Measurements from ENCODE around the gene IL7R.

IL7R gene

DNA sequence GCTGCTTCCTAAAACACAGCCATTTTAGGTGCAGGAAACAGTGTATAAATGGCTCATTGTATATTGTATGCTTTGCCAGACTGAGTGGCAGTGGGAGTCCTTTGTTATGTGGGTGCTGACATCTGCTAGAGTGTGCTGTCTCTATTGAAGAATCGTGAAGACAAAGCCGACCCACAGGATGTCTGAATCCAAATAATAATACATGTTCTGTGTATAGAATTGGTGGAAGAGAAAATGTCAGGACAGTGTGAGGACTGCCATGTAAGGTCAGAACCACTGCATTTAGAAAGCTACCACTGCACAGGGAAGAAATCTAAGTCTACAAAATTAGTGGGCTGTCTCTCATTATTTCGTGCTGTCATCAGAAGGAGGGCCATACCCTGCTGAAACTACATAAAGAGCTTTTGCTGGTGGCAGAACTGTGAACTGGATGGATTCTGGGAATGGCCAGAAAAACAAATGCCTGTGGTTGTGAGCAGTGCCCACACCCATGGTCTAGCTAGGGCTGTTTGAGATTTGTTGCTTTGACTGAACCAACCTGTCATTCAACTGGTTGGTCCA is 2.5 kb downstream of the IL7R start:
- TF ChIP-seq, protein P1, sequence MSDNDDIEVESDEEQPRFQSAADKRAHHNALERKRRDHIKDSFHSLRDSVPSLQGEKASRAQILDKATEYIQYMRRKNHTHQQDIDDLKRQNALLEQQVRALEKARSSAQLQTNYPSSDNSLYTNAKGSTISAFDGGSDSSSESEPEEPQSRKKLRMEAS (IDR thresholded peaks at IDR 0.05) = no peak
- no peak for TF ChIP-seq YY1 (IDR thresholded peaks at IDR 0.05; ENCODE audit: low read depth)
- TF ChIP-seq TCF12 (IDR thresholded peaks at IDR 0.05; ENCODE audit: low read depth) = no peak
- no peak for TF ChIP-seq ZBTB7A (IDR thresholded peaks at IDR 0.05; ENCODE audit: low read depth)

DNA sequence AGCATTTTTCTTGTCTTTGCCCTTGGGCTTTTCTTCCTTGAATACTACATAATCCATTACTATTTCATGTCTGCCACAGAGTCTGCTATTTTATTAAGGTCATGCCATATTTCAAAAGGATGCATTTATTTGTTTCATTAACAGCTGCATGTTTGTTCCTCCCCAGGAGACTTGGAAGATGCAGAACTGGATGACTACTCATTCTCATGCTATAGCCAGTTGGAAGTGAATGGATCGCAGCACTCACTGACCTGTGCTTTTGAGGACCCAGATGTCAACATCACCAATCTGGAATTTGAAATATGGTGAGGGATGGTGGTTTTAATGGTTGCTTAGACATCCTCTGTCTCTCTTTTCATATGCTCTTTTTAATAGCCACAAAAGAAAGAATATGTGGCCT is 4.0 kb downstream of the IL7R start:
- TF ChIP-seq RAD21 (IDR thresholded peaks at IDR 0.05; ENCODE audit: low read depth) (no peak), TEAD4 (IDR thresholded peaks at IDR 0.05) (no peak), FOXM1 (IDR thresholded peaks at IDR 0.05; ENCODE audit: borderline replicate concordance, low read depth) (no peak), NFIC (IDR thresholded peaks at IDR 0.05) (no peak), CEBPB (IDR thresholded peaks at IDR 0.05) (no peak), TCF12 (IDR thresholded peaks at IDR 0.05; ENCODE audit: low read depth) (no peak), TAF1 (IDR thresholded peaks at IDR 0.05; ENCODE audit: low read depth) (no peak), CREB1 (IDR thresholded peaks at IDR 0.05; ENCODE audit: low read depth) (no peak)

DNA sequence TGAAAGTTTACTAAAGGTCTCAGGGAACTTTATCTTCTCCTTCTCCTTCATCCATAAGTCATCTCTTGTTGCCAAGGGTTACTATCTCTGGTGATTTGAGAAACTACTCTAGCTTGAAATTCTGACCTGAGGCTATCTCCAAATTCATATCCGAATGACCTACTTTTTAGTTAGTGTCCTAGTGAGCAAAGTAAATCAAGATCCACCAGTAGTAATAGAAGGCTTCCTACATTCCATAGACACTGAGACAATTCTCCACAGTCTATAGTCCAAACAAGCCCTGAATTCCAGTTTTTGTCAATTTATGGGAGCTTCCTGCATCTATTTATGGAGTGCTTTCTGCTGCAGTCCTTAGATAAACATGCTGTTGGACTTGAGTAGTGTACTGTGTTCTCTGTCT is 5.0 kb downstream of the IL7R start:
- TF ChIP-seq TAF1 (IDR thresholded peaks at IDR 0.05; ENCODE audit: low read depth) (no peak), EP300 (IDR thresholded peaks at IDR 0.05; ENCODE audit: borderline replicate concordance) (no peak), YY1 (IDR thresholded peaks at IDR 0.05; ENCODE audit: low read depth) (no peak), RAD21 (IDR thresholded peaks at IDR 0.05; ENCODE audit: low read depth) (no peak), TEAD4 (IDR thresholded peaks at IDR 0.05) (no peak), NFIC (IDR thresholded peaks at IDR 0.05) (no peak), CEBPB (IDR thresholded peaks at IDR 0.05) (no peak), FOXM1 (IDR thresholded peaks at IDR 0.05; ENCODE audit: borderline replicate concordance, low read depth) (no peak), ZBTB7A (IDR thresholded peaks at IDR 0.05; ENCODE audit: low read depth) (no peak), CREB1 (IDR thresholded peaks at IDR 0.05; ENCODE audit: low read depth) (no peak)
- TF ChIP-seq, protein P2, sequence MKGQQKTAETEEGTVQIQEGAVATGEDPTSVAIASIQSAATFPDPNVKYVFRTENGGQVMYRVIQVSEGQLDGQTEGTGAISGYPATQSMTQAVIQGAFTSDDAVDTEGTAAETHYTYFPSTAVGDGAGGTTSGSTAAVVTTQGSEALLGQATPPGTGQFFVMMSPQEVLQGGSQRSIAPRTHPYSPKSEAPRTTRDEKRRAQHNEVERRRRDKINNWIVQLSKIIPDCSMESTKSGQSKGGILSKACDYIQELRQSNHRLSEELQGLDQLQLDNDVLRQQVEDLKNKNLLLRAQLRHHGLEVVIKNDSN (IDR thresholded peaks at IDR 0.05) = no peak
- TF ChIP-seq, protein P3, sequence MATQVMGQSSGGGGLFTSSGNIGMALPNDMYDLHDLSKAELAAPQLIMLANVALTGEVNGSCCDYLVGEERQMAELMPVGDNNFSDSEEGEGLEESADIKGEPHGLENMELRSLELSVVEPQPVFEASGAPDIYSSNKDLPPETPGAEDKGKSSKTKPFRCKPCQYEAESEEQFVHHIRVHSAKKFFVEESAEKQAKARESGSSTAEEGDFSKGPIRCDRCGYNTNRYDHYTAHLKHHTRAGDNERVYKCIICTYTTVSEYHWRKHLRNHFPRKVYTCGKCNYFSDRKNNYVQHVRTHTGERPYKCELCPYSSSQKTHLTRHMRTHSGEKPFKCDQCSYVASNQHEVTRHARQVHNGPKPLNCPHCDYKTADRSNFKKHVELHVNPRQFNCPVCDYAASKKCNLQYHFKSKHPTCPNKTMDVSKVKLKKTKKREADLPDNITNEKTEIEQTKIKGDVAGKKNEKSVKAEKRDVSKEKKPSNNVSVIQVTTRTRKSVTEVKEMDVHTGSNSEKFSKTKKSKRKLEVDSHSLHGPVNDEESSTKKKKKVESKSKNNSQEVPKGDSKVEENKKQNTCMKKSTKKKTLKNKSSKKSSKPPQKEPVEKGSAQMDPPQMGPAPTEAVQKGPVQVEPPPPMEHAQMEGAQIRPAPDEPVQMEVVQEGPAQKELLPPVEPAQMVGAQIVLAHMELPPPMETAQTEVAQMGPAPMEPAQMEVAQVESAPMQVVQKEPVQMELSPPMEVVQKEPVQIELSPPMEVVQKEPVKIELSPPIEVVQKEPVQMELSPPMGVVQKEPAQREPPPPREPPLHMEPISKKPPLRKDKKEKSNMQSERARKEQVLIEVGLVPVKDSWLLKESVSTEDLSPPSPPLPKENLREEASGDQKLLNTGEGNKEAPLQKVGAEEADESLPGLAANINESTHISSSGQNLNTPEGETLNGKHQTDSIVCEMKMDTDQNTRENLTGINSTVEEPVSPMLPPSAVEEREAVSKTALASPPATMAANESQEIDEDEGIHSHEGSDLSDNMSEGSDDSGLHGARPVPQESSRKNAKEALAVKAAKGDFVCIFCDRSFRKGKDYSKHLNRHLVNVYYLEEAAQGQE (IDR thresholded peaks at IDR 0.05; ENCODE audit: low read depth) = no peak

DNA sequence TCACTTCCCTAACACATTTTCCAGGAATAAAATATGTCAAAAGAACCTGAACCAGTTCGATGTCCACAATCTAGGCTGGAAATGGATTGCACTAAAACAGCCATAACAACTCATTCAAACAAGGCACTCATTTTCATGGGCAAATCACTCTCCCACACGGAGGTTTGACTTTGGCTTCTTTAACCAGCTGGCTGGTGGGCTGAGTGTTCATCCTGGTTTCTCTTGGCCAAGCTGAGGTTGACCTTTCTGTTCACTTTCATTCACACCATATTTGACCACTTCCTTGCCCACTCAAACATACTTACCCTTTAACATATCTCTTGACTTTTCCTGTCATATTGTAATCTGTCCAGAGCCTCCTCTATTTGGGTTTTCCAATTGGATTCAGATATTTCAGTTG is 5.4 kb downstream of the IL7R start:
- TF ChIP-seq NFIC (IDR thresholded peaks at IDR 0.05) (no peak), YY1 (IDR thresholded peaks at IDR 0.05; ENCODE audit: low read depth) (no peak), FOXM1 (IDR thresholded peaks at IDR 0.05; ENCODE audit: borderline replicate concordance, low read depth) (no peak)
- TF ChIP-seq, protein P2 (IDR thresholded peaks at IDR 0.05) = no peak
- TF ChIP-seq, protein P3 (IDR thresholded peaks at IDR 0.05; ENCODE audit: low read depth) = no peak

DNA sequence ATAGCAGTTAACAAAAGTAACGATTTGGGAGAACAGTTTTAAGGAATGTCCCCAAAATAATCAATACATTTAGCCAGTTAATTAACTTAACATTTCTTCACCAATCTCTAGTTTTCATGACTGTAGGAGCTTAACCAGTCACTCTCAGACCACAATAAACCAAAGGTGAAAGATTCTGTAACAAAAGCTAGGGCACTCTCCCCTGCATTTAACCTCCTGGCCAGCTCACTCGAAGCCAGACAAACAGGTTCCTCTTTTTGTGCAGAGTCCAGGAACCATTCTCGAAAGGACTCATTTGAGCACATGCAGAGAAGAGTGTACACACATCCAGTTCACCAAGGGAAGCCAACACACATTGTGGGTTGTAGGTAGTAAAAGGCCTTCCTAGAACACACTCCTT is 6.5 kb downstream of the IL7R start:
- TF ChIP-seq ZBTB7A (IDR thresholded peaks at IDR 0.05; ENCODE audit: low read depth) (no peak), YY1 (IDR thresholded peaks at IDR 0.05; ENCODE audit: low read depth) (no peak), EP300 (IDR thresholded peaks at IDR 0.05; ENCODE audit: borderline replicate concordance) (no peak), RAD21 (IDR thresholded peaks at IDR 0.05; ENCODE audit: low read depth) (no peak), FOXM1 (IDR thresholded peaks at IDR 0.05; ENCODE audit: borderline replicate concordance, low read depth) (no peak), EGR1 (IDR thresholded peaks at IDR 0.05) (no peak), NFIC (IDR thresholded peaks at IDR 0.05) (no peak), CREB1 (IDR thresholded peaks at IDR 0.05; ENCODE audit: low read depth) (no peak), CEBPB (IDR thresholded peaks at IDR 0.05) (no peak), TCF12 (IDR thresholded peaks at IDR 0.05; ENCODE audit: low read depth) (no peak), TEAD4 (IDR thresholded peaks at IDR 0.05) (no peak), TAF1 (IDR thresholded peaks at IDR 0.05; ENCODE audit: low read depth) (no peak)
- TF ChIP-seq, protein P2 (IDR thresholded peaks at IDR 0.05) = no peak
- TF ChIP-seq, protein P3 (IDR thresholded peaks at IDR 0.05; ENCODE audit: low read depth) = no peak
- TF ChIP-seq, protein P1 (IDR thresholded peaks at IDR 0.05) = no peak

Data from Ishikawa (cell line).